ENCODE measurements around the gene PIGL.

Gene PIGL

GRCh38 chr17:16282522-16282921 is 65.5 kb downstream of the PIGL start:
- H3K9me3 ChIP-seq (ENCODE audit: insufficient read depth, low read length, severe bottlenecking), result peaks cover 6% of the 10 kb centered on the region
- no peak overlapping the region for H2AFZ ChIP-seq (ENCODE audit: low read depth, low read length)
- no peaks in the 10 kb centered on the region for H3K4me1 ChIP-seq (ENCODE audit: insufficient read depth, low read length)
- no peak overlapping the region for H3K4me2 ChIP-seq (ENCODE audit: insufficient read depth, low read length)
- no peaks in the 10 kb centered on the region for H4K20me1 ChIP-seq (ENCODE audit: insufficient read depth, low read length)
- H3K36me3 ChIP-seq (ENCODE audit: insufficient read depth, low read length), result peaks cover 9% of the 10 kb centered on the region
- TF ChIP-seq EZH2 (IDR thresholded peaks at IDR 0.05; ENCODE audit: borderline replicate concordance, low read depth, low read length, severe bottlenecking), result no peak
- TF ChIP-seq CTCF (IDR thresholded peaks at IDR 0.05; ENCODE audit: borderline replicate concordance, extremely low read depth, low read length, poor library complexity, severe bottlenecking), result no peak
- no peak for DNase-seq
- no peak overlapping the region for H3K27ac ChIP-seq (ENCODE audit: low read length)
- no peaks in the 10 kb centered on the region for H3K27me3 ChIP-seq (ENCODE audit: insufficient read depth, low read length, poor library complexity)
- no peak overlapping the region for H3K4me3 ChIP-seq (ENCODE audit: low read depth in 1 of 2, low read length in 2 of 2)
- H3K9ac ChIP-seq (ENCODE audit: low read depth, low read length), result no peak overlapping the region
- no peaks in the 10 kb centered on the region for H3K79me2 ChIP-seq (ENCODE audit: insufficient read depth, low read length)
- no peak for ATAC-seq (ENCODE audit: insufficient read depth, low read depth)

DNA sequence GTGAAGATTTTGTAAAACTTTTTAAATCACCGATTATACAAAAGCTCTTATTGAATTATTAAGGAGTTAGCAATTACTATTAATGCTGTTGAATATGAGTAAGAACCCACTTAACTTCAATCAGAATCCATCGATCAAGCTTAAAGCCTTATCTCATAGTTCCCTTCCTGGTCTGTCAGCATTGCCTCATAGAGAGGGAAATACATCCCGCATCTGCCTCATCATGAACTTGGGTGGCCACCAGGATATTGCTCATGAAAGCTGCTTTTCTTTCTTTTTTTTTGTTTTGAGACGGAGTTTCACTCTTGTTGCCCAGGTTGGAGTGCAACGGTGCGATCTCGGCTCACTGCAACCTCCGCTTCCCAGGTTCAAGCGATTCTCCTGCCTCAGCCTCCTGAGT is 66.7 kb downstream of the PIGL start:
- Histone ChIP-seq H3K27ac (ENCODE audit: low read length) (no peak overlapping the region), H4K20me1 (ENCODE audit: insufficient read depth, low read length) (no peaks in the 10 kb centered on the region), H3K9me3 (ENCODE audit: insufficient read depth, low read length, severe bottlenecking) (no peaks in the 10 kb centered on the region), H3K4me2 (ENCODE audit: insufficient read depth, low read length) (no peak overlapping the region), H3K4me3 (ENCODE audit: low read depth in 1 of 2, low read length in 2 of 2) (no peak overlapping the region), H2AFZ (ENCODE audit: low read depth, low read length) (no peak overlapping the region), H3K27me3 (ENCODE audit: insufficient read depth, low read length, poor library complexity) (no peaks in the 10 kb centered on the region), H3K4me1 (ENCODE audit: insufficient read depth, low read length) (no peaks in the 10 kb centered on the region), H3K36me3 (ENCODE audit: insufficient read depth, low read length) (peaks cover 4% of the 10 kb centered on the region), H3K9ac (ENCODE audit: low read depth, low read length) (no peak overlapping the region), H3K79me2 (ENCODE audit: insufficient read depth, low read length) (no peaks in the 10 kb centered on the region)
- ATAC-seq (ENCODE audit: insufficient read depth, low read depth), result no peak
- DNase-seq, result no peak
- TF ChIP-seq EZH2 (IDR thresholded peaks at IDR 0.05; ENCODE audit: borderline replicate concordance, low read depth, low read length, severe bottlenecking) (no peak), CTCF (IDR thresholded peaks at IDR 0.05; ENCODE audit: borderline replicate concordance, extremely low read depth, low read length, poor library complexity, severe bottlenecking) (no peak)

- Histone ChIP-seq H3K27me3 (ENCODE audit: insufficient read depth, low read length, poor library complexity) (no peaks in the 10 kb centered on the region), H3K4me1 (ENCODE audit: insufficient read depth, low read length) (no peaks in the 10 kb centered on the region), H2AFZ (ENCODE audit: low read depth, low read length) (no peak overlapping the region), H3K36me3 (ENCODE audit: insufficient read depth, low read length) (peaks cover 4% of the 10 kb centered on the region), H3K27ac (ENCODE audit: low read length) (no peak overlapping the region), H3K79me2 (ENCODE audit: insufficient read depth, low read length) (no peaks in the 10 kb centered on the region), H3K4me2 (ENCODE audit: insufficient read depth, low read length) (no peak overlapping the region), H3K9me3 (ENCODE audit: insufficient read depth, low read length, severe bottlenecking) (no peaks in the 10 kb centered on the region), H3K4me3 (ENCODE audit: low read depth in 1 of 2, low read length in 2 of 2) (no peak overlapping the region), H4K20me1 (ENCODE audit: insufficient read depth, low read length) (no peaks in the 10 kb centered on the region), H3K9ac (ENCODE audit: low read depth, low read length) (no peak overlapping the region)
- ATAC-seq (ENCODE audit: insufficient read depth, low read depth) (no peak; the same call in 1 of the 3 replicates), DNase-seq (no peak)
- TF ChIP-seq CTCF (IDR thresholded peaks at IDR 0.05; ENCODE audit: borderline replicate concordance, extremely low read depth, low read length, poor library complexity, severe bottlenecking), result peak; percentile 48
- TF ChIP-seq EZH2 (IDR thresholded peaks at IDR 0.05; ENCODE audit: borderline replicate concordance, low read depth, low read length, severe bottlenecking), result no peak
Measured at GRCh38 chr17:16285646-16286008, 68.6 kb downstream of the PIGL start.
